GM10266 (cell line): Measurements from ENCODE around the gene RRM1.
"Not testable (repeated sequence)": the region's sequence is repeated elsewhere in the genome, so short reads cannot be mapped to it uniquely, and the experiment has no call there.

Source experiments
- DNase-seq: peaks from one replicate; pipeline ENCODE4 v3.0.0; 2012; ENCODE audit errors: extremely low spot score
- TF ChIP-seq, protein P1 (sequence below): IDR thresholded peaks from 2 replicates; pipeline ENCODE4 v1.5.1; 2012; ENCODE audit warnings: mild to moderate bottlenecking, low read depth; ENCODE audit not compliant: control insufficient read depth, insufficient read depth; ENCODE audit errors: missing control alignments

Gene RRM1

DNA sequence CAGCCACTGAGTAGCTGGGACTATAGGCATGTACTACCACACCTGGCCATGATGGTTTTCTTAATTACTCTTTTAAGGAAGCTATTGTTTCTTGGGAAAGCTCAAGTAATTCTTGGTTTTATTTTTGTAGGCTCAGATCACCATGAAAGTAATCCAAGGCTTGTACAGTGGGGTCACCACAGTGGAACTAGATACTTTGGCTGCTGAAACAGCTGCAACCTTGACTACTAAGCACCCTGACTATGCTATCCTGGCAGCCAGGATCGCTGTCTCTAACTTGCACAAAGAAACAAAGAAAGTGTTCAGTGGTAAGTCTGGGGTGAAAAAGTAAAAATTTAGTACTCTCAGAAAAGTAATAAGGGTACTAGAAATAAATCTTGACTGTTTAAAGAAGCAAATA is 11.3 kb downstream of the RRM1 start:
- TF ChIP-seq, protein P1, sequence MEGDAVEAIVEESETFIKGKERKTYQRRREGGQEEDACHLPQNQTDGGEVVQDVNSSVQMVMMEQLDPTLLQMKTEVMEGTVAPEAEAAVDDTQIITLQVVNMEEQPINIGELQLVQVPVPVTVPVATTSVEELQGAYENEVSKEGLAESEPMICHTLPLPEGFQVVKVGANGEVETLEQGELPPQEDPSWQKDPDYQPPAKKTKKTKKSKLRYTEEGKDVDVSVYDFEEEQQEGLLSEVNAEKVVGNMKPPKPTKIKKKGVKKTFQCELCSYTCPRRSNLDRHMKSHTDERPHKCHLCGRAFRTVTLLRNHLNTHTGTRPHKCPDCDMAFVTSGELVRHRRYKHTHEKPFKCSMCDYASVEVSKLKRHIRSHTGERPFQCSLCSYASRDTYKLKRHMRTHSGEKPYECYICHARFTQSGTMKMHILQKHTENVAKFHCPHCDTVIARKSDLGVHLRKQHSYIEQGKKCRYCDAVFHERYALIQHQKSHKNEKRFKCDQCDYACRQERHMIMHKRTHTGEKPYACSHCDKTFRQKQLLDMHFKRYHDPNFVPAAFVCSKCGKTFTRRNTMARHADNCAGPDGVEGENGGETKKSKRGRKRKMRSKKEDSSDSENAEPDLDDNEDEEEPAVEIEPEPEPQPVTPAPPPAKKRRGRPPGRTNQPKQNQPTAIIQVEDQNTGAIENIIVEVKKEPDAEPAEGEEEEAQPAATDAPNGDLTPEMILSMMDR = no peak
- DNase-seq = no peak

DNA sequence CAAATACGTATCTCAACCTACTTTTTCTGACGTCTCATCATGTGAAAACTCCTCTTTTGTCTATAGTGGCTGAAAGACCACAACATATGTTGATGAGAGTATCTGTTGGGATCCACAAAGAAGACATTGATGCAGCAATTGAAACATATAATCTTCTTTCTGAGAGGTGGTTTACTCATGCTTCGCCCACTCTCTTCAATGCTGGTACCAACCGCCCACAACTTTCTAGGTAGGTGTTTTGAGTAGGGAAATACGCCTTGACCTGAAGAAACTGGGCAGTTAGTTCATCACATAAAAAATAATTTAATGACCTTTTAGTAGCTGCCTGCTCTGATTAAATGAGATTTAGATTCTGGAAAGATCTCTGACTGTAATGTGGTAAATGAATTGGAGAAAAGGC is 17.2 kb downstream of the RRM1 start:
- TF ChIP-seq, protein P1 = no peak
- DNase-seq = no peak

DNA sequence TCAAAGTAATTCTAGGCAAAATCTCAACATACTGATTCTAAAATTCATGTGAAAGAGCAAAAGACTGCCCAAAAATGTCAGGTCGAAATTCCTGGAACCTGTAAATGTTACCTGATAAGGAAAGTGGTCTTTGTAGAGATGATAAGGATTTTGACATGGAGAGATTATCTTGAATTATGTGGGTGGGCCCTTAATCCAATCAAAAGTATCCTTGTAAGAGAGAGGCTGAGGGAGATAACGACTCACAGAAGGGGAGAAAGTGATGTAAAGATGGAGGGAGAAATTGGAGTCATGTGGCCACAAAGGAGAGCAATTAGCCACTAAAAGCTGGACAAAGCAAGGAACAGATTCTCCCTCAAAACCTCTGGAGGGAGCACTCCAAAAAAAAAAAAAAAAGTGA is 20.5 kb downstream of the RRM1 start:
- TF ChIP-seq, protein P1 = no peak
- DNase-seq = no peak

DNA sequence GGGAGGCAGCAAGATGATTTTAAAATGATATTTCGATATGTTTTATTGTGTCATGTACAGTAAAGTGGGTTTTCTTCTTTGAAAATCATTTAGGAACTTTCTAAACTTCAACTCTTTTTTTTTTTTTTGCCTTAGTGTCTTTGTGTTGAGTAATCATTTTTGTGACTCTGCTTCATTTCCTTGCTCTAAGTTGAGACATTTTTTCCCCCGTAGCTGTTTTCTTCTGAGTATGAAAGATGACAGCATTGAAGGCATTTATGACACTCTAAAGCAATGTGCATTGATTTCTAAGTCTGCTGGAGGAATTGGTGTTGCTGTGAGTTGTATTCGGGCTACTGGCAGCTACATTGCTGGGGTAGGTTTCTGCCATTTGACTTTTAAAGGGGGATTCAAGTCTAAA is 23.5 kb downstream of the RRM1 start:
- TF ChIP-seq, protein P1 = no peak
- no peak for DNase-seq

DNA sequence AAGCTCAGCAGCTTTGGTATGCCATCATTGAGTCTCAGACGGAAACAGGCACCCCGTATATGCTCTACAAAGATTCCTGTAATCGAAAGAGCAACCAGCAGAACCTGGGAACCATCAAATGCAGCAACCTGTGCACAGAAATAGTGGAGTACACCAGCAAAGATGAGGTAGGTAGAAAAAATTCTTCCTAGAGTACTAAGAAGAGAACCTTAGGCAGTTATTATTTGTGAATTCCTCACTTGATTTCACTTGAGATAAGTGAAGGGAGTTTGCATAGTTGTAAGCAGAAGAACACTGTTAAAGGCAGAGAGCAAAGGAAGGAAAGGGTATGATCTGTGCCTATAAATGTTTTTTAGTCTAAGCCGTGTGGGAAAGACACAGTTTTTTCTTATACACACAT is 28.6 kb downstream of the RRM1 start:
- TF ChIP-seq, protein P1 = no peak
- DNase-seq = no peak

DNA sequence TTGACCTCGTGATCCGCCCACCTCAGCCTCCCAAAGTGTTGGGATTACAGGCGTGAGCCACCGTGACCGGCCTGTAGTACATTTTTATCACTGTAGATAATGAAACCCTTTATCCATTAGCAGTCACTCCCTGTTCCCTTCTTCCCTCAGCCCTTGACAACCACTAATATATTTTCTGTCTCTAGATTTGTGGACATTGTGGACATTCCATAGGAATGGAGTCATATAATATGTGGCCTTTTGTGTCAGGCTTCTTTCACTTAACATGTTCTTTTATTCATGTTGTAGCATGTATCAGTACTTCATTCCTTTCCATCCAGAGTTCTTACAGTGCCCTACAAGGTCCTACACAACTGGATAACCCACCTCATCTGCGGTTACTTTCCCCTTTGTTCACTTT is 30.5 kb downstream of the RRM1 start:
- no peak for DNase-seq
- TF ChIP-seq, protein P1 = no peak

DNA sequence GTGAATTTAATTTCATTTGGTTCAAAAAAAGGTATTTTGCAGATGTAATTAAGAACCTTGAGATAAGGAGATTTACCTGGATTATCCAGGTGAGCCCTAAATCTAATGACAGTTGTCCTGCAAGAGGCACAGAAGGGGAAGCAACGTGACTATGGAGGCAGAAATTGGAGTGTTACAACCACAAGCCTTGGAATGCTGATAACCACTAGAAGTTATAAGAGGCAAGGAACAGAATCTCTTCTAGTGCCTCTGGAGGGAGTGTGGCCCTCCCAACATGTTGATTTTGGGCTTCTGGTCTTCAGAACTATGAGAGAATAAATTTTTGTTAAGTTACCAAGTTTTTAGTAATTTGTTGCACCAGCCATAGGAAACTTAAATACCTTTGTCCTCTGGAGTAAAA is 32.8 kb downstream of the RRM1 start:
- no peak for DNase-seq
- TF ChIP-seq, protein P1 = no peak

DNA sequence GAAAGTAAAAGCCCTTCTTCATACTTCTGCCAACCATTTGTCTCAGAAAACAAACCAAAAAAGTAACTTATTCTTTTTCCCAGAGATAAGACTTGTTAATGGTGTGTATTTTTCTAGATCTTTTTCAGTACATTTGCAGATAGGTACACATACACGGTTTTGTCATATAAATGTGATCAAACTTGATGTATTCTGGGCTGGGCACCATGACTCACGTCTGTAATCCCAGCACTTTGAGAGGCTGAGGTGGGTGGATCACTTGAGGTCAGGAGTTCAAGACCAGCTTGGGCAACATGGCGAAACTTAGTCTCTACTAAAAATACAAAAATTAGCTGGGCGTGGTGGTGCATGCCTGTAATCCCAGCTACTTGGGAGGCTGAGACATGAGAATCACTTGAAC is 35.6 kb downstream of the RRM1 start:
- not testable (repeated sequence) for DNase-seq
